Stimulated activated CD8-positive, alpha-beta memory T cell treated with anti-CD3 and anti-CD28 coated beads, Interleukin-12 subunit alpha, Interleukin-12 subunit beta, amount 100 ng/mL, for 4 hours (primary cell): Measurements from ENCODE around the gene TMEM50B.
"Not testable (repeated sequence)": the region's sequence is repeated elsewhere in the genome, so short reads cannot be mapped to it uniquely, and the experiment has no call there.

Experiments
- DNase-seq: peaks from one replicate; pipeline ENCODE4 v3.0.0-alpha.2; 2020; ENCODE audit warnings: low read depth

TMEM50B gene

GRCh38 chr21:33478182-33478581 lies 1.6 kb downstream of the TMEM50B start:
- DNase-seq, result no peak

- no peak for DNase-seq
Observed at GRCh38 chr21:33477066-33477465, 2.7 kb downstream of the TMEM50B start.

GRCh38 chr21:33473344-33473743 lies 6.4 kb downstream of the TMEM50B start:
- DNase-seq, result no peak

GRCh38 chr21:33470701-33471100 lies 9.1 kb downstream of the TMEM50B start:
- no peak for DNase-seq

- DNase-seq, result not testable (repeated sequence)
Observed at GRCh38 chr21:33469183-33469582, 10.6 kb downstream of the TMEM50B start.

GRCh38 chr21:33461538-33462250 lies 18.1 kb downstream of the TMEM50B start:
- DNase-seq, result no peak

GRCh38 chr21:33458861-33459260 lies 20.9 kb downstream of the TMEM50B start:
- no peak for DNase-seq

- no peak for DNase-seq
Observed at GRCh38 chr21:33455686-33456446, 23.9 kb downstream of the TMEM50B start.

GRCh38 chr21:33452362-33452761 lies 27.4 kb downstream of the TMEM50B start:
- no peak for DNase-seq

- DNase-seq, result no peak
Observed at GRCh38 chr21:33451634-33452071, 28.1 kb downstream of the TMEM50B start.

GRCh38 chr21:33449616-33450015 lies 30.2 kb downstream of the TMEM50B start:
- no peak for DNase-seq

- not testable (repeated sequence) for DNase-seq
Observed at GRCh38 chr21:33446620-33447019, 33.2 kb downstream of the TMEM50B start.

GRCh38 chr21:33444499-33444898 lies 35.3 kb downstream of the TMEM50B start:
- DNase-seq, result no peak

GRCh38 chr21:33443194-33443593 lies 36.6 kb downstream of the TMEM50B start:
- DNase-seq, result no peak

- DNase-seq, result no peak
Observed at GRCh38 chr21:33441489-33442477, 38.0 kb downstream of the TMEM50B start.

- no peak for DNase-seq
Observed at GRCh38 chr21:33437140-33437539, 42.6 kb downstream of the TMEM50B start.

GRCh38 chr21:33434770-33435360 lies 44.9 kb downstream of the TMEM50B start:
- DNase-seq, result no peak

- no peak for DNase-seq
Observed at GRCh38 chr21:33433425-33434114, 46.2 kb downstream of the TMEM50B start.

GRCh38 chr21:33433001-33433400 lies 46.8 kb downstream of the TMEM50B start:
- no peak for DNase-seq

- no peak for DNase-seq
Observed at GRCh38 chr21:33432496-33432895, 47.3 kb downstream of the TMEM50B start.

- no peak for DNase-seq
Observed at GRCh38 chr21:33430858-33431257, 48.9 kb downstream of the TMEM50B start.
